Activated CD8-positive, alpha-beta memory T cell treated with anti-CD3 and anti-CD28 coated beads, Interleukin-2, amount 50 U/mL, for 48 hours (primary cell): Measurements from ENCODE around the gene LDLR.
"Not testable (repeated sequence)": the region's sequence is repeated elsewhere in the genome, so short reads cannot be mapped to it uniquely, and the experiment has no call there.

Experiments
- DNase-seq: peaks from one replicate; pipeline ENCODE4 v3.0.0-alpha.2; 2020

The LDLR gene

DNA sequence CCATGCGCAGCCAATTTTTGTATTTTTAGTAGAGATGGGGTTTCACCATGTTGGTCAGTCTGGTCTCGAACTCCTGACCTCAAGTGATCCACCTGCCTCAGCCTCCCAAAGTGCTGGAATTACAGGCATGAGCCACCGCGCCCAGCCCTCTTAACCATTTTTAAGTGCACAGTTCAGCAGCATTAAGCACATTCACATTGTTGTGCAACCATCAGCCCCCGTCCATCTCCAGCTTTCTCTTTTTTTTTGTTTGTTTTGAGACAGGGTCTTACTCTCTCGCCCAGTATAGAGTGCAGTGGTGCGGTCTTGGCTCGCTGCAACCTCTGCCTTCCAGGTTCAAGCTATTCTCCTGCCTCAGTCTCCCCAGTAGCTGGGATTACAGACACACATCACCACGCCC, 12.5 kb upstream of the LDLR start:
- DNase-seq: not testable (repeated sequence)

- no peak for DNase-seq
These were observed 10.4 kb upstream of the LDLR start for GRCh38 chr19:11078893-11079292.

GRCh38 chr19:11079999-11080398, 9.3 kb upstream of the LDLR start:
- DNase-seq: no peak

- no peak for DNase-seq
These were observed 1.3 kb upstream of the LDLR start for GRCh38 chr19:11087870-11088505.

DNA sequence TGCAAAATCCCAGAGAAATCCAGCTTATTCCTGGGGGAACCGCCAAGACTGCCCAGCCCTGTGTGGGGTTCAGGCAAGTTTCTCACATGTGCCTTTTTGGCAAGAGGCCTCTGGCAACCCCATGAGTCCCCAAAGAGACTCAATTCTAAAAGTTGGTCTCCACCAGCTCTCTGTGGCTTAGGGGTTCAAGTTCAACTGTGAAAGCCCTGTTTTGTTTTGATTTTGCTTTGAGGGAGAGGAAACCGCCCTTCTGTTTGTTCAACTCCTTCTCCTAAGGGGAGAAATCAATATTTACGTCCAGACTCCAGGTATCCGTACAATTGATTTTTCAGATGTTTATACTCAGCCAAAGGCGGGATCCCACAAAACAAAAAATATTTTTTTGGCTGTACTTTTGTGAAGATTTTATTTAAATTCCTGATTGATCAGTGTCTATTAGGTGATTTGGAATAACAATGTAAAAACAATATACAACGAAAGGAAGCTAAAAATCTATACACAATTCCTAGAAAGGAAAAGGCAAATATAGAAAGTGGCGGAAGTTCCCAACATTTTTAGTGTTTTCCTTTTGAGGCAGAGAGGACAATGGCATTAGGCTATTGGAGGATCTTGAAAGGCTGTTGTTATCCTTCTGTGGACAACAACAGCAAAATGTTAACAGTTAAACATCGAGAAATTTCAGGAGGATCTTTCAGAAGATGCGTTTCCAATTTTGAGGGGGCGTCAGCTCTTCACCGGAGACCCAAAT, 583 bp upstream of the LDLR start:
- no peak for DNase-seq

DNA sequence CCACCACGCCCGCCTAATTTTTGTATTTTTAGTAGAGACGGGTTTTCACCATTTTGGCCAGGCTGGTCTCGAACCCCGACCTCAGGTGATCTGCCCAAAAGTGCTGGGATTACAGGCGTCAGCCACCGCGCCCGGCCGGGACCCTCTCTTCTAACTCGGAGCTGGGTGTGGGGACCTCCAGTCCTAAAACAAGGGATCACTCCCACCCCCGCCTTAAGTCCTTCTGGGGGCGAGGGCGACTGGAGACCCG, 676 bp downstream of the LDLR start:
- not testable (repeated sequence) for DNase-seq

- DNase-seq: peak; percentile 97
These were observed 1.2 kb downstream of the LDLR start for GRCh38 chr19:11090264-11090996.

GRCh38 chr19:11090997-11091702, 1.9 kb downstream of the LDLR start:
- DNase-seq: no peak

DNA sequence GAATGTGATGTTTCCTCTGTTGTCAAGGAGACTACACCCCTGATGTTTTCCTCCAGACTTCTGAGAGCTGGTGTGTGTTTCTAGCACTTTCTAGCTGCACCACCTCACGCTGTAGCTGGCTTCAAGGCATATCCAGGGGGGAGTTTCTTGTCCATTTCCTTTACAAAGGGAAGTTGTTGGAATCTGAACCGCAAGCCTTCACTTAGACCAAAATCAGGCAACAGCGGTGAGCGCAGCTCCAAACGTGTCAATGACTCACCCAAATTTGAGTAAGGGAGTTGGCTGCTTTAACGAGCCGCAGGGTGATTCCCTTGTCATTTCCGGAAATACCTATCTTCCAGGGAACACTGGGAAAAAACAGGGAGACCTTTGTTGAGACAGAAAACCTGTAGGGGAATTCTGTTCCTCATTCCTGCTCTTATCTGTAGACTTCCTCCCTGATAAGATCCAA, 2.5 kb downstream of the LDLR start:
- peak; percentile 73 for DNase-seq

DNA sequence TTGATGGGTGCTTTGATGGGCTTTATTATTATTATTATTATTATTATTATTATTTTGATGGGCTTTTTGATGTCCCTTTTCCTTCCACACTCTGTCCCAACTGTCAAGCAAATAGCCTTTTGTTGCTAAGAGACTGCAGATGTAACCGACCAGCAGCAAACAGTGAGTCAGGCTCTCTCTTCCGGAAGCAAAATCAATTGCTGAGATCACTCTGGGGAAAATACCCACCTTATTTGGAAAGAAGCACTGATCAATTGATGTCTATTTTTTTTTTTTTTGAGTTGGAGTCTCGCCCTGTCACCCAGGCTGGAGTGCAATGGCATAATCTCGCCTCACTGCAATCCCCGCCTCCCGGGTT, 2.9 kb downstream of the LDLR start:
- no peak for DNase-seq

DNA sequence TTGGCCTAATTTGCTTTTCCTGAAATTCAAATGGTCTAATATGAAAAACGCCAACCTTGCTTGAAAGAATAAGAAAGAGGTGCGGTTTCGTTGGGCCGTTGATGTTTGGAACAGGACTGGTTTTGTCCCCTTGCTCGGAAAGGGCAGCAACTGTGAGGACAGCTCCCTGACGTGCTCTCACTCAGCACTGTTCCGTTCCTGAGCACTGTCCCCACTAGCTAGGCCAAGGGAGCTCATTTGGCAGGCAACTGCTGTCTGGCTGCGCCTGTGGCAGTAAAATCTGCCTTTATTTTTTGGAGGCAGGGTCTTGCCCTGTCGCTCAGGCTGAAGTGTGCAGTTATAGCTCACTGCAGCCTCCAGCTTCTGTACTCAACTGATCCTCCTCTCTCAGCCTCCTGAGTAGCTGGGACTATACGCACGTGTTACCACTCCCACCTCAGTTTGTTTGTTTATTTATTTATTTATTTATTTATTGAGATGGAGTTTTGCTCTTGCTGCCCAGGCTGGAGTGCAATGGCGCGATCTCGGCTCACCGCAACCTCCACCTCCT, 4.5 kb downstream of the LDLR start:
- no peak for DNase-seq

DNA sequence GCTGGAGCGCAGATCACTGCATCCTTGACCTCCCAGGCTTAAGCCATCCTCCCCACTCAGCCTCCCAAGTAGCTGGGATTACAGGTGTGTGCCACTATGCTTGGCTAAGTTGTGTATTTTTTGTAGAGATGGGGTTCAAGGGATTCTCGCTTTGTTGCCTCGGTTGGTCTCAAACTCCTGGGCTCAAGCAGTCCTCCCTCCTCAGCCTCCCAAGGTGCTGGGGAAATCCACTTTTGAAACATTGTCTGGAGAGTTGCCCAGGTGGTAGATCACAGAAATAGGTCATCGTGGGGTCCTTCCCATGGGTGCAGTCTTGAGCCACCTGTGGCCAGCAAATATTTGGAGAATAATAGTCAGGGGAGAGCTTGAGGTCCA, 5.2 kb downstream of the LDLR start:
- DNase-seq: no peak

GRCh38 chr19:11096210-11096841, 7.1 kb downstream of the LDLR start:
- peak; percentile 65 for DNase-seq

- not testable (repeated sequence) for DNase-seq
These were observed 8.1 kb downstream of the LDLR start for GRCh38 chr19:11097367-11097766.

DNA sequence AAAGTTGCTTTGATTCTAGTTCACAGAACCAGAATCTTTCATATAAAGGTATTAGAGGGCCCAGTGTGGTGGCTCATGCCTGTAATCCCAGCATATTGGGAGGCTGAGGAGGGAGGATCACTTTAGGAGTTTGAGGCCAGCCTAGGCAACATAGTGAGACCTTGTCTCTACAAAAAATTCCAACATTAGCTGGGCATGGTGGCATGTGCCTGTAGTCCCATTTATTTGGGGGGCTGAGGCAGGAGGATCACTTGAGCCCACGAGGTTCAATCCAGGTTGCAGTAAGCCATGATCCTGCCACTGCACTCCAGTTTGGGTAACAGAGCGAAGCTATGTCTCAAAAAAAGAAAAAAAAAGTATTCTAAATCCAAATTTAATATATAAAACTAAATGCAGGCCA, 9.1 kb downstream of the LDLR start:
- DNase-seq: no peak

- DNase-seq: no peak
These were observed 9.6 kb downstream of the LDLR start for GRCh38 chr19:11098861-11099260.

DNA sequence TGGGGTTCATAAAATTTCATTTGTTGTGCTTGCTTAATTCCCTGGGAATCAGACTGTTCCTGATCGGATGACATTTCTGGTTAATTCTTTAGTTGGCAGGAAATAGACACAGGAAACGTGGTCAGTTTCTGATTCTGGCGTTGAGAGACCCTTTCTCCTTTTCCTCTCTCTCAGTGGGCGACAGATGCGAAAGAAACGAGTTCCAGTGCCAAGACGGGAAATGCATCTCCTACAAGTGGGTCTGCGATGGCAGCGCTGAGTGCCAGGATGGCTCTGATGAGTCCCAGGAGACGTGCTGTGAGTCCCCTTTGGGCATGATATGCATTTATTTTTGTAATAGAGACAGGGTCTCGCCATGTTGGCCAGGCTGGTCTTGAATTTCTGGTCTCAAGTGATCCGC, 10.8 kb downstream of the LDLR start:
- DNase-seq: no peak

DNA sequence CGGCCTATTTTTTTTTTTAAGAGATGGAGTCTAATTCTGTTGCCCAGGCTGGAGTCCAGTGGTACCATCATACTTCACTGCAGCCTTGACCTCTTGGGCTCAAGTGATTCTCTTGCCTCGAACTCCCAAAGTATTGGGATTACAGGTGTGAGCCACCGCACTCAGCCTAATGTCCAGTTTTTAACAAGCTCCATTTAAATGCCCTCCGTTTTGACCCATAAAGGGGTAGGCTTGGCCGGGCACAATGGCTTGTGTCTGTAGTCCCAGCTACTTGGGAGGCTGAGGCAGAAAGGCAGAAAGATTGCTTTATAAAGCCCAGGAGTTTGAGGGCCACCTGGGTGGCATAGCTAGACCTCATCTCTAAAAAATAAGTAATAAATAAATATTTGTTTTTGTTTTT, 11.8 kb downstream of the LDLR start:
- DNase-seq: no peak

GRCh38 chr19:11102944-11103343, 13.7 kb downstream of the LDLR start:
- no peak for DNase-seq

DNA sequence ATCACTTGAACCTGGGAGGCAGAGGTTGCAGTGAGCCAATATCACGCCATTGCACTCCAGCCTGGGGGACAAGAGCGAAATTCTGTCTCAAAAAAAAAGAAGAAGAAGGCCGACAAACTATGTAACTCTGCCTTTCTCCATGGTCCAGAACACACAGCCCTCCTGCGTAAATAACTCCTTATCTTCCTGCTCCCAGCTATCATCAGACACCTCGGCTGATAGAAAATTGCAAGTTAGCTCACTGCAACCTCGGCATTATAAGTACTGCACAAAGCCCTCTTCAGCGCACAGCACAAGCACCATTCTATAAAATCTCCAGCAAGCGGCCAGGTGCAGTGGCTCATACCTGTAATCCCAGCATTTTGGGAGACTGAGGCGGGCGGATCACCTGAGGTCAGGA, 14.4 kb downstream of the LDLR start:
- DNase-seq: not testable (repeated sequence)

DNA sequence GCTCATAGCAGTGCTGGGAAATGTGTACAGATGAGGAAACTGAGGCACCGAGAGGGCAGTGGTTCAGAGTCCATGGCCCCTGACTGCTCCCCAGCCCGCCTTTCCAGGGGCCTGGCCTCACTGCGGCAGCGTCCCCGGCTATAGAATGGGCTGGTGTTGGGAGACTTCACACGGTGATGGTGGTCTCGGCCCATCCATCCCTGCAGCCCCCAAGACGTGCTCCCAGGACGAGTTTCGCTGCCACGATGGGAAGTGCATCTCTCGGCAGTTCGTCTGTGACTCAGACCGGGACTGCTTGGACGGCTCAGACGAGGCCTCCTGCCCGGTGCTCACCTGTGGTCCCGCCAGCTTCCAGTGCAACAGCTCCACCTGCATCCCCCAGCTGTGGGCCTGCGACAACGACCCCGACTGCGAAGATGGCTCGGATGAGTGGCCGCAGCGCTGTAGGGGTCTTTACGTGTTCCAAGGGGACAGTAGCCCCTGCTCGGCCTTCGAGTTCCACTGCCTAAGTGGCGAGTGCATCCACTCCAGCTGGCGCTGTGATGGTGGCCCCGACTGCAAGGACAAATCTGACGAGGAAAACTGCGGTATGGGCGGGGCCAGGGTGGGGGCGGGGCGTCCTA, 15.9 kb downstream of the LDLR start:
- DNase-seq: no peak

GRCh38 chr19:11106477-11106876, 17.2 kb downstream of the LDLR start:
- no peak for DNase-seq

- DNase-seq: no peak
These were observed 19.5 kb downstream of the LDLR start for GRCh38 chr19:11108746-11109145.
